Fibroblast of the conjunctiva (primary cell): Measurements from ENCODE around the gene SLC30A10.
"Not testable (repeated sequence)": the region's sequence is repeated elsewhere in the genome, so short reads cannot be mapped to it uniquely, and the experiment has no call there.

Source experiments
- DNase-seq: peaks from one replicate; pipeline ENCODE4 v3.0.0-alpha.2; 2010; ENCODE audit warnings: low read depth

SLC30A10 gene

DNA sequence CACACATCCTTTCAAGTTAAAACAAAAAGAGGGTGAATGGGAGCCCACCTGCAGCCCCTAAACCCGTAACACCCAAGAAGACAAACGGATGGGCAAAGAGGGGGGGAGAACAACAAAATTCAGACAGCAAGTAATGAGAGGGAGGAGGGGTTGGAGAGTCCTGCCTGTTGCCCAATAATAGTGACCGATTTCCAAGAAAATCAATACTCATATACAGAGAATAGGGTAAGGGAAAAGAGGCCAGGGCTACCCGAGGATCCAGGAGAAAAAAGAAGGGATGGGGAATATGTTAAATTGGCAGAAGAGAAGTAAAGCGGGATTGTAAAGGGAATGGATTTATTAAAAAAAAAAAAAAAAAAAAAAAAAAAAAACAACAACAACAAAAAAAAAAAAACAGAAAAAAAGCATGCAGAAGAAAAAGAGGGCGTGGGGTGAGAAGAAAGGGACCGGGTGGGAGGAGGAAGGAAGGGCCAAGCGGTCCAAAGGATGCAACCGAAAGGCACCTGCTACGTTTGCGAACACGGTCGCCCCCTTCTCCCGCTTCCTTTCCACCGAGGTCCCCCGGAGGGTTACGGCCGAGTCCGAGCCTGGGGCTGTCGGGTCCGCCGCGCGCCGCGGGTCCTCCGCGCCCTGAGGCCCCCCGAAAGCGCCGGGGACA, 930 bp downstream of the SLC30A10 start:
- no peak for DNase-seq

GRCh38 chr1:219926363-219926998, 1.9 kb downstream of the SLC30A10 start:
- DNase-seq: no peak

DNA sequence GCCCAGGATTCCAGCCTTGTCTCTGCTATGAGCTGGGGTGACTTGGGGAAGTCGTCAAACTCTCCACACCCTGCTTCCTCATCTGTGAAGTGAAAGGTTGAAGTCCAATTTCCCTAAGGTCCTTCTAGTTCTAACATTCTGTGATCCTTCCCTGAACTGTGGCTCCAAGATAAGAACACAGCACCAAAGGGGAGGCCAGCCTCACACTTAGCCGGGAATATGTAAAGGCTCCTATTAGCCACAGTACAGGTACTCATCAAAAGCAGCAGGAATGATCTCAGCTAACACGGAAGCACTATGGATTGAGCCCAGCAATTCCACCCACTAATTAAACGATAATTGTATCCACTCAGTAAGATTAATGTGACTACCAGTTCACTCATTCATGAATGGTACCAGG, 4.0 kb downstream of the SLC30A10 start:
- no peak for DNase-seq

GRCh38 chr1:219917851-219918466, 10.4 kb downstream of the SLC30A10 start:
- no peak for DNase-seq

DNA sequence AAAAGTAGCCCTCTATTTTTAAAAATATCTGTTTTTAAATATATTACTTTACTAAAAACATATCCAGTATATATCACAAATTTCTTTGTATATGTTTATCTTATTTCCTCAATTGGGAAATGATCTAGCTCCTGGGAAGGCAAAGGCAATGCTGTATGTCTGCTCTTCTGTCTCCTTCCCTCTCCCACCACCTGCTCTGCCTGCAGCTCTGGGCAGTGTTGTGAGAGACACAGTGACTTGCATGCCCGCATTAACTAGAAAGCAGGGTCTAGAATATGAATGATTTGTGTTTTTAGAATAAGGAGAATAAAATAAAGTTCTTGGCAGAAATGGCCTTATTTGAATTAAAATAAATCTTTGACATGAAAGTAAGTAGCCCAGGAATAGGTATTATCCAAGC, 11.1 kb downstream of the SLC30A10 start:
- no peak for DNase-seq

GRCh38 chr1:219916257-219916656, 12.1 kb downstream of the SLC30A10 start:
- DNase-seq: no peak

GRCh38 chr1:219913005-219913770, 15.2 kb downstream of the SLC30A10 start:
- DNase-seq: no peak

- DNase-seq: no peak
Observed at GRCh38 chr1:219910716-219911115, 17.6 kb downstream of the SLC30A10 start.

GRCh38 chr1:219909476-219909875, 18.9 kb downstream of the SLC30A10 start:
- DNase-seq: no peak

- DNase-seq: no peak
Observed at GRCh38 chr1:219908170-219908569, 20.2 kb downstream of the SLC30A10 start.

DNA sequence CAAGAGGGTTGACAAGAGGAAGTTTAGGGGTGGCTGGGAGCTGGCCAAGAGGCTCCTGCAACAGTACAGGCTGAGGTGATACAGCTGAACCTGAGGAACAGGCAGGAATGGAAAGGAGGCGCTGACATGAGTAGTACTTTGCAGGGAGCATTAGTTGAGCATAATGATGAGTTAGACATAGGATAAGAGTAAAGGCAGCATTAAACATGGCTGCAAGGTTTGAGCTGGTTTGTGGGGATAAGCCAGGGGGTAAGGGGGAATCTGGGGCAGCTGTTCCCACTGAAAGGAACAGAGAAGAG, 20.6 kb downstream of the SLC30A10 start:
- DNase-seq: no peak

DNA sequence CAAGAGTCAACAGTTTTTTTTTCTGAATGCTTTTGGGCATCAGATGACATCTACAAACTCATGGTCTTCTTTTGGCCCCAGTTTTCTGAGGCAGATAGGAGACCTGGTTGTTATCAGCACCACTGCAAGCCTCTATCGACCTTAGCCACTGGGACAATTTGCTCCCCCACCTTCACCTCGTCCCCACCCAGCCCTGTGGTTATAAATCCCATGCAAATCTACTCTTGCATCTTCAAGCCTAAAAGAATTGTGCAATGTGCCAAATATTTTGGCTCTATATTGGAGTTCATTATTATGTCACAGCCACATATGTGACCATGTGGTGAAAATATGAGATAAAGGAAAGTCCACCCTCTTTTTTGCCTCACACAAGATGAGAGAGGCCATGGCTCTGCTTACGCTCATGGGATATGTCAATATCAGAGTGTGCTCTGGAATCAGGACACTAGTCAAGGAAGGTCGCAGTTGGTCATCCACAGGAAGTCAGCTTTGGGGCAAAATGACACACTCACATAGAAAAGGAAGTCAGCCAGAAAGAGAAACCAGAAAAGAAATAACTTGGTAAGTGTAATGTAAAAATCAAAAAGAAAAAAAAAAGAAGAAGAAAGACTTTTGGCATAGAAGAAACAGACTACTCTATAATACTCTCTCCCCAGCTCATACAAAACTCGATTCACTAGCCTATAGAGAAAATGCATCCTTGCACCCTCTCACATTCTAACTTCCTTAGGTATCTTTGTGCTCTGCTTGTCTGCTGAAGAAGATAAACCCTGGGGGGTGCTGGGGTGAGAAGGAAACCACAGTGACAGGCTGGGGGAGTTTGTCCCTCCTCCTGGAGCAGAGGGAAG, 21.2 kb downstream of the SLC30A10 start:
- DNase-seq: no peak

DNA sequence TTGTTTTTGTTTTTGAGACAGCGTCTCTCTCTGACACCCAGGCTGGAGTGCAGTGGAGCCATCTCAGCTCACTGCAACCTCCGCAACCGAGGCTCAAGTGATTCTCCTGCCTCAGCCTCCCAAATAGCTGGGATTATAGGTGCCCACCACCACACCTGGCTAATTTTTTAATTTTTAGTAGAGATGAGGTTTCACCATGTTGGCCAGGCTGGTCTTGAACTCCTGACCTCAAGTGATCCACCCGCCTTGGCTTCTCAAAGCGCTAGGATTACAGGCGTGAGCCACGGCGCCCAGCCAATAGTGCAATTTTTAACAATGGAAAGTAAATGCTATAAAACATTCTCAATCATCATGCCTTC, 21.8 kb downstream of the SLC30A10 start:
- not testable (repeated sequence) for DNase-seq

GRCh38 chr1:219905524-219905923, 22.8 kb downstream of the SLC30A10 start:
- DNase-seq: no peak

- no peak for DNase-seq
Observed at GRCh38 chr1:219904934-219905333, 23.4 kb downstream of the SLC30A10 start.

DNA sequence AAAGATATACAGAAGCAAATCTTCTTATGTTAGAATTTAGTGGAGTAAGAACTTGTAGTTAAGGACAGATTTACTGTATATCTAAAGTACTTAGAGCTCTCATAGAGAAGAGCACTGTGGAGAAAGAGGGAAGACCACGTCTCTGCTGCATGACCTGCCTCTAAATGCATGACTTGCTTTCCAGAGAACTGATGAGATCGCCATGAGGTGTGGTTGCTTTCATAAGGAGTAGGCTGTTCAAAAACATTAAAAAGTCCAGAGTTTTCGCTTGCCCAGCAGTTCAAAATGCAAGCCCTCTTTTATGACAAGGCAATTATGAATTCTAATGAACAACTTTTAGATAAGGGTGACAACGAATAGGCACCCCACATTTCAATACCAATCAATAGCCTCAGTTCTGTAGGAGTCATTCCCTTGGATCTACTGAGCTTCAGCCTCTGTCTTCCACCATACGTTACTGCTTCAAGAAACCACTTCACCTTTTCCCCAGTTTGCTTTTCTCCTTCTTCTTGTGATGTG, 24.9 kb downstream of the SLC30A10 start:
- no peak for DNase-seq

- no peak for DNase-seq
Observed at GRCh38 chr1:219902951-219903350, 25.4 kb downstream of the SLC30A10 start.

GRCh38 chr1:219900882-219901281, 27.5 kb downstream of the SLC30A10 start:
- DNase-seq: no peak

- DNase-seq: peak; percentile 8
Observed at GRCh38 chr1:219900201-219900600, 28.2 kb downstream of the SLC30A10 start.

GRCh38 chr1:219898375-219898774, 30.0 kb downstream of the SLC30A10 start:
- DNase-seq: no peak

GRCh38 chr1:219897914-219898313, 30.4 kb downstream of the SLC30A10 start:
- DNase-seq: no peak

DNA sequence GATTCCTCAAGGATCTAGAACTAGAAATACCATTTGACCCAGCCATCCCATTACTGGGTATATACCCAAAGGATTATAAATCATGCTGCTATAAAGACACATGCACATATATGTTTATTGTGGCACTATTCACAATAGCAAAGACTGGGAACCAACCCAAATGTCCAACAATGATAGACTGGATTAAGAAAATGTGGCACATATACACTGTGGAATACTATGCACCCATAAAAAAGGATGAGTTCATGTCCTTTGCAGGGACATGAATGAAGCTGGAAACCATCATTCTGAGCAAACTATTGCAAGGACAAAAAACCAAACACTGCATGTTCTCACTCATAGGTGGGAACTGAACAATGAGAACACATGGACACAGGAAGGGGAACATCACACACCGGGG, 36.1 kb downstream of the SLC30A10 start:
- not testable (repeated sequence) for DNase-seq
